Measurements from ENCODE around the gene PHACTR2. TPM values are rescaled to one million over a fixed set of nuclear protein-coding genes. Genes with fewer than 3 reads are reported as not detected.
"Not testable (repeated sequence)": the region's sequence is repeated elsewhere in the genome, so short reads cannot be mapped to it uniquely, and the experiment has no call there.

Gene PHACTR2
- total and polyA plus RNA-seq, 11 donors = 10.2 to 101 (median 67.9) TPM

DNA sequence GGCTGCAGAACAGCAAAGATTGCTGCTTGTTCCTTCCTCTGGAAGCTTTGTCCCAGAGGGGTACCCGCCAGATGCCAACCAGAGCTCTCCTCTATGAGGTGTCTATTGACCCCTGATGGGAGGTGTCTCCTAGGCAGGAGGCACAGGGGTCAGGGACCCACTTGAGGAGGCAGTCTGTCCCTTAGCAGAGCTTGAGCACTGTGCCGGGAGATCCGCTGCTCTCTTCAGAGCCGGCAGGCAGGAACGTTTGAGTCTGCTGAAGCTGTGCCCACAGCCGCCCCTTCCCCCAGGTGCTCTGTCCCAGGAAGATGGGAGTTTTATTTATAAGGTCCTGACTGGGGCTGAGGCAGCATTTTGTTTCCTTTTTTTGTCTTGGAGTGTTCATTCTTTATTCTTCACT is 179.0 kb downstream of the PHACTR2 start:
- WGBS, 4 donors = 95 to 98% (median 96%) methylated on average over 6 of the region's 6 CpGs
- H3K27ac ChIP-seq = not testable (repeated sequence)

DNA sequence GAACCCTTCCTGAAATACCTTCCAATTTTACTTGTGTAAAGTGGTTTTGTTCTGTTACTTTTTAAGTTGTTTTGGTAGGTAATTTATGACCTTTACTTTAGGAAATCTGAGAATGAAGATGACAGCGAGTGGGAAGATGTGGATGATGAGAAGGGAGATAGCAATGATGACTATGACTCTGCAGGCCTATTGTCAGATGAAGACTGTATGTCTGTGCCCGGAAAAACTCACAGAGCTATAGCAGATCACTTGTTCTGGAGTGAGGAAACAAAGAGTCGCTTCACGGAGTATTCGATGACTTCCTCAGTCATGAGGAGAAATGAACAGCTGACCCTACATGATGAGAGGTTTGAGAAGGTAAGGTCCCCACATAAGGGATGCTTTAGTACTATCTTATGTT is 179.9 kb downstream of the PHACTR2 start:
- no peak overlapping the region for H3K4me3 ChIP-seq
- H3K9me3 ChIP-seq = peaks cover 0 to 37% (median 9%) of the 10 kb centered on the region in 12 donors
- no peak overlapping the region for H3K27ac ChIP-seq
- peaks cover 16 to 94% (median 86%) of the 10 kb centered on the region in 9 donors for H3K36me3 ChIP-seq
- DNase-seq = no peak
- ATAC-seq = no peak
- H3K27me3 ChIP-seq = no peaks in the 10 kb centered on the region
- no peaks in the 10 kb centered on the region for H3K4me1 ChIP-seq
- TF ChIP-seq POLR2A (IDR thresholded peaks at IDR 0.05) (no peak), CTCF (IDR thresholded peaks at IDR 0.05) (no peak)
- 95 to 98% (median 98%) methylated on average over 5 of the region's 5 CpGs for WGBS, 4 donors
- intact Hi-C loops (cut with DNase I) = no loop called here

More for the DNA sequence above, 179.0 kb downstream of the PHACTR2 start:
- ATAC-seq; DNase-seq; H3K4me1 ChIP-seq; H3K4me3 ChIP-seq; H3K27me3 ChIP-seq; intact Hi-C loops (cut with DNase I): not testable (repeated sequence)
- peaks cover 0 to 46% (median 11%) of the 10 kb centered on the region in 12 donors for H3K9me3 ChIP-seq
- H3K36me3 ChIP-seq = peaks cover 16 to 94% (median 86%) of the 10 kb centered on the region in 9 donors

DNA sequence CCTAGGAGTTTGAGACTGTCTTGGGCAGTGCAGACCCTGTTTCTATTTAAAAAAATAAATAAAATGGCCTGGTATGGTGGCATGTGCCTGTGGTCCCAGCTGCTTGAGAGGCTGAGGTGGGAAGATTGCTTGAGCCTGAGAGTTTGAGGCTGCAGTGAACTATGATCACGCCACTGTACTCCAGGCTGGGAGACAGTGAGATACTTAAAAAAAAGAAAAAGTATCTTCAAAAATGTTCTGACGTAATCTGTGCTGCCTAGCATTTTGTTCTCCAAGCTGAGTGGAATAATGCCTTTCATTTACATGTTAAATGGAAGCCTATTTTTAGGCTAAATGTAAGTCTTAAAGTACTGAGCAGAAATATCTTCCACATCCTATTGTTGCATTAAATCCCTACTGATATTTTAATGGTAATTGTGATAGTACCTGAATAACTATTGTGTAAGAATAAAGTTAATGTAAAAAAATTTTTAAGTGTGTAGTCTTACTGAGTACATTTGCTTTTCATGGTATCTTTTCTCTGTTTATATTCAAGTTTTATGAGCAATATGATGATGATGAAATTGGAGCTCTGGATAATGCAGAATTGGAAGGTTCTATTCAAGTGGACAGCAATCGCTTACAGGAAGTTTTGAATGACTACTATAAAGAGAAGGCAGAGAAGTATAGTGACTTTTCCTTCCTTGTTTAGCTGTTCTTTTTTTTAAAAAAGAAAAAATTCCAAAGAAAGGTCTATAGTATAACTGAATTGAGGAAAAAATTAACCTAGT is 182.3 kb downstream of the PHACTR2 start:
- 95 to 98% (median 95%) methylated on average over 3 of the region's 3 CpGs for WGBS, 4 donors
- H3K4me1 ChIP-seq = no peaks in the 10 kb centered on the region
- intact Hi-C loops (cut with DNase I) = no loop called here
- ATAC-seq = no peak
- TF ChIP-seq POLR2A (IDR thresholded peaks at IDR 0.05) (no peak), CTCF (IDR thresholded peaks at IDR 0.05) (no peak)
- peaks cover 16 to 100% (median 97%) of the 10 kb centered on the region in 9 donors for H3K36me3 ChIP-seq
- no peaks in the 10 kb centered on the region for H3K27me3 ChIP-seq
- no peak for DNase-seq
- H3K27ac ChIP-seq = no peak overlapping the region
- H3K4me3 ChIP-seq = no peak overlapping the region
- peaks cover 0 to 20% (median 4%) of the 10 kb centered on the region in 12 donors for H3K9me3 ChIP-seq

DNA sequence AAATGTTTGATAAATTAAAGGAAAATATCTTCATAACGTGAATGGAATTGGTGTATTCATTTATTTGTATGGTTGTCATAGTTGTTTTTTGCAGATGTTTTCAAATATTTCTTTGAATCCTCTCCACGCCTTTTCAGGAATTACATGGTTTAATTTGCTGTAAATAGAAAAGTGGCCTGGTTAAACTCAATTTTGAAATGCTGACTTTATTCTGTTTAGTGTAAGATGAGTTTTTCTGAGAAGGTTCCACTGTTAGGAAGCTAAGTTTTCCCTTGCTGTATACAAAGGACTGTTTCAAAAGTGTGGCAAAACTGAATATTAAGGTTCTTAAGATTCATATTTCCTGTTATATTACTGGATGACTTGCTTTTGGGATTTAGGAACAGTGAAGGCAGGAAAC is 186.0 kb downstream of the PHACTR2 start:
- peaks cover 0 to 7% (median 0%) of the 10 kb centered on the region in 12 donors for H3K9me3 ChIP-seq
- H3K4me3 ChIP-seq = no peak overlapping the region
- TF ChIP-seq POLR2A (IDR thresholded peaks at IDR 0.05) (no peak), CTCF (IDR thresholded peaks at IDR 0.05) (no peak)
- no peaks in the 10 kb centered on the region for H3K4me1 ChIP-seq
- peaks cover 5 to 74% (median 74%) of the 10 kb centered on the region in 9 donors for H3K36me3 ChIP-seq
- H3K27me3 ChIP-seq = no peaks in the 10 kb centered on the region
- no peak overlapping the region for H3K27ac ChIP-seq
- intact Hi-C loops (cut with DNase I) = no loop called here
- ATAC-seq (no peak), DNase-seq (no peak)
- WGBS, 4 donors = 90 to 95% (median 93%) methylated on average over 2 of the region's 2 CpGs

Data from heart left ventricle (tissue), 16 donors.